HG02588 (cell line): Measurements from ENCODE around the gene SAP30BP.

Experiments used
- ATAC-seq: cut with Tn5 transposase; IDR thresholded peaks from one replicate; pipeline ENCODE4 v1.9.1; 2021; ENCODE audit warnings: mild to moderate bottlenecking, moderate library complexity; ENCODE audit not compliant: unreplicated experiment

The SAP30BP gene

DNA sequence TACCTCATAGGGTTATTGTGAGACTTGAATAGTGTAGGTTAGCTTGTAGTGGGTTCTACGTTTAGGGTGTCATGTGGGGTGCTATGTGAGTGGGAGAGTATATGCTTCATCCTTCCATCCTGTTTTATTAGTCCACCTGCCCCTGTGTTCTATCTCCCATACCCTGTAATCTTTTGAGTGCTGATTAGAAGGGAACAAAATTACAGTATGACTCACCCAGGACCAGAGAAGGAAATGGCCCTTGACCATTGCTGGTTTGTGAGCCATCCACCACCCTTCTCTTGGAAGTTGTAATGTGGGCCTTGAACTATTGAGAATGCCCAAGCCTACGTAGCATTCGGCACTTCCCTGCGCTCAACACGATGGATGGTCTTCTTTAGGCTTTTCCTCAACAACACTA lies 17.1 kb downstream of the SAP30BP start:
- ATAC-seq = no peak

DNA sequence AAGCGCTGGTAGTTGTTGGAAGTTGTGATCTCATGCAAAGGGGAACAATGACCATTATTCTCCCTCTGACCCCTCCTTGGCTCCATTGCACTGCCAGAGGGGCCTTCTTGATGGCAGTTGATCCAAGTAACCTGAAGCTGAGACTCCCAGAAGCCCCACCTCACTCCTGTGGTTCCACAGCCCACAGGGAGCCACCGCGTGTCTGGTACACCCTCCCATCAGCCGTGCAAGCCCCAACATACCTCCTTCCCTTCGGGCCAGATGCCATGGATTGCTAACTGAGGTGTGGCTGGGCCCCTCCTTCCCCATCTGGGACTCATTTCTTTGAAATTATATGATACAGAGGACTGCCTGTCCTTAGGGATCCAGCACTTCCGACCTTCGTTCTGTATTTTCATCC lies 17.8 kb downstream of the SAP30BP start:
- no peak for ATAC-seq

DNA sequence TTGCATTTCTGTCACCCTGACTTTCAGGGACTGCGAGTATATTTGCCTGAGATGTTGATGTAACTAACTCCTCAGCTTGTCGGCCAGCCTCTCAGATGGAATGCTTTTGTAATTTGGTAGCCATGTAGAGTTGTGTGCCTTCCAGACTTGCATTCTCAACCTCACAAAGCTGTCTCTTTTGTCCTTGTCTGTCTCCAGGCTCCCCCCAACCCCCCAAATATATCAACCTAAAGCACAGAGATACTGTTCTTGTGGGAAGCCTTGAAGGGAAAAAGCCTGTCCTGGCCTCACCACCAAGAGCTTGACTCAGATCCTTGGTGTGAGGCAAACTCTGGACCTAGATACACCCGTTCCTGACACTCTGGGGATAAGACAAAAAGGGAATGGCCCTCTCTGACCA lies 18.4 kb downstream of the SAP30BP start:
- ATAC-seq = no peak

DNA sequence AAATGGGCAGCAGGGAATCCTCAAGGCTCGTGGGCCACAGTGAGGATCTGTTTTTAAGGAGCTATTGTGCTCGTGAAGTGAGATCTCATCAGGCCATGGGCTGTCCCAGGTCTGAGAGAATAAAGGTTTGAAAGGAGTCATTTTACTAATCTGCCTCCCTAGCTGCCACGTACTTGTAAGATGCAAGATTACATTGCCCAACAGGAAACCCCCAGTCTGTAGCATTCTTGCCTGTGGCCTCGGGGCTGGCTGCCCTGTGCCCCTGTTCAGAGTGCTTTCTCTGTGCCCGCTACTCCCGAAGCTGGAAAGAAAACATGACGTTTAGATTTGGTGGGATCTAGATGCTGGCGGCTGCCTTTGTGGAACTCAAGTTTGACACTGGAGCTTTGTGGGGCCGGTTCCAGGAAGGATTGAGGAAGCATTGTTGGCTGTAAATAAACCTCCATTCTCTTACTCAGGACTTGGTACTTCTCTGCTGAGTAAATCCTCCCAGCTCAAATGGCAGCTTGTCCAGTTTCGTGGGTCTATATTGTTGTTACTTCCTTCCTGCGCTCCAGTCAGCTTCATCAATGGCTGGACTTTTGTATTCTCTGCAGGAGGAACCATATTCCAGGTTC lies 21.2 kb downstream of the SAP30BP start:
- no peak for ATAC-seq

DNA sequence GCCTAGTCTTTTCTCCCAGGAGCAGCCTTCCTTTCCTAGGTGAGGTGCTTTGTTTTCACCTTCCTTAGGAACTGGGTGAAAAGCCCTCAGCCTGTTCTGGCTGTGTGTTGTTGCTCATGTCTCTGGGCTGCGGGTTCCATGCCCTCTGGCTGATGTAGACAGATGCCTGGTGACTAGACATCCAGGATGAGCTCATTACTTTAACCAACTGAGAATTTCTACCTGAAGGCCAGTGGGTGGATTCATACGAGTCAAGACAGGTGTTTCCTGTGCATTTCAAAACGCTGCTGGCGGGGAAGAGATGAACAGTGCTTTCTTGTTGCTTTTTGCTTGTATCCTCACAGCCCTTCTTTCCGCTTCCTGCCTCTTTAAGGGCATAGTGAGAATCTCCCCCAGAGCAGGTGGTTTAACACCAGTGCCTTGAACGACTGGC lies 22.3 kb downstream of the SAP30BP start:
- ATAC-seq = no peak

DNA sequence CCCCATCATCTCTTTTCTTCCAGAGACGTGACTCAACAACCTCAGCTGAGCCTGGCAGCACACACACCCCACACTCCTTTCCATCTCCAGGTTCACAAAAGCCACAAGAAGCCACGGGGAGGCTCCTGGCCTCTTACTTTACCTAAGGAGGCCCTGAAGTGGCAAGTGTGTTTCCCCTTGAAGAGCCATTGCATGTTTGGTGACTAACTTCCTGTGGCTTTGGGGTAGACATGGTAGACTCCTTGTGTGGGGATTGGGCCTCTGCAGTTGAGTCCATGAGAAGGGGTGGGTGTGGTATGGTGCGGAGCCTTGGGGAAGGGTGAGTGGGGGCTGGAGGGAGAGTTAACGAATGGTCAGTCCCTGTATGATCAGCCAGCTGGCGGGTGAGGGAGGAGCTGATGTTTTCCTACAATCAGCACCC lies 24.2 kb downstream of the SAP30BP start:
- no peak for ATAC-seq

DNA sequence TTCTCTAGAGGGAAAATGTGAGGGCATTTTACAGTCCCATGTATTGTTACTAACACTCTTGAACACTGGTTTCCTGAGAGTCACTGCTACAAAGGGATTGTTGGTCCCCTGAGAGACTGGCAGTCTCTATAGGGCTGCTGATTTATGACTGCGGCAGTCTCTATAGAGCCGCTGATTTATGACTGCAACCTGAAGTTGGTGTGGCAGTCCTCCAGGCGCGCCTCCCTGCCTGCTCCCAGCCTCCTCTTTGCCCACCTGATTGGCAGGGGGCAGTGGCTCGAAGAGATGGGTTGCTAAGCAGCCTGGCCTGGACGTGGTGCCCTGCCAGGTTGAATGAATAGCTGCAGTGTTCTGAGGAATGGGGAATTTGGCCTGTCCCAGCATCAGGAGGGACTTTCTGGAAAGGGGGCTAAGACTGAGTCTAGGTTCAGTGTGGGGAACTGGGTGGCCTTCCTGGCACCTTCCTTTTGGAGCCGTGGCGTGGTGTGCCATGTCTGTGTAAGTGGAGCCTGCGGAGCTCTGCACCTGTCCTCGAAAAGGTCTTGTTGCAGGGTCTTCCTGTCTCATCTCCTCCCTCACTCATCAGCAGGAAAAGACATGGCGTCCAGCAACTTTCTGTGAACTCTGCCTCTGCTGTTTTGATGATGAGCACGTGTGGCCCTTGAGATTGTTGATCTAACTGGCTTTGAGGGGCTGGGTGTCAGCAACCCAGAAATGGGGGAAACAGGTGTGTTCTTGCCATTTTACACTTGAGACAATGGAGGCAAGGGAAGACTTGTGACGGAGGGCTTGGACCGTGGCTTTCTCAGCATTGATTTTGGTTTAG lies 24.9 kb downstream of the SAP30BP start:
- ATAC-seq = no peak

DNA sequence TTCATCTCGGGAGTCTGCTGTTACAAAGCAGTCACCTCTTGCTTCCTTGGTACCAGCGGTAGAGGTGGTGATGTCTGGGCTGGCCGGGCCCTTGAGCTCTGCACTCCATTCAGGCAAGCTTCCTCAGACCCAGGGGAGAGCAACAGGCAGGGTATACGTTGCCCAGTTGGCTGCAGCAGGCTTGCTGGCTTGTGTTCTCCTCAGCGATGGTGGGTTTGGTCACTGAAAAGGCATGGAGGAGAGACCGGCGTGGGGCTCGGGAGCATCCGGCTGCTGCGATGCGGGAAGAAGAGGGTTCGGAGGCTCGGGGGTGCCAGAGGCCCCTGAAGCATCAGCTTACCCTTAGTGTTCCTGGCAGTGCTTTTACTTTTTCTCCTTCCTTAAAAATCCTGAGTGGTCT lies 25.8 kb downstream of the SAP30BP start:
- ATAC-seq = no peak

DNA sequence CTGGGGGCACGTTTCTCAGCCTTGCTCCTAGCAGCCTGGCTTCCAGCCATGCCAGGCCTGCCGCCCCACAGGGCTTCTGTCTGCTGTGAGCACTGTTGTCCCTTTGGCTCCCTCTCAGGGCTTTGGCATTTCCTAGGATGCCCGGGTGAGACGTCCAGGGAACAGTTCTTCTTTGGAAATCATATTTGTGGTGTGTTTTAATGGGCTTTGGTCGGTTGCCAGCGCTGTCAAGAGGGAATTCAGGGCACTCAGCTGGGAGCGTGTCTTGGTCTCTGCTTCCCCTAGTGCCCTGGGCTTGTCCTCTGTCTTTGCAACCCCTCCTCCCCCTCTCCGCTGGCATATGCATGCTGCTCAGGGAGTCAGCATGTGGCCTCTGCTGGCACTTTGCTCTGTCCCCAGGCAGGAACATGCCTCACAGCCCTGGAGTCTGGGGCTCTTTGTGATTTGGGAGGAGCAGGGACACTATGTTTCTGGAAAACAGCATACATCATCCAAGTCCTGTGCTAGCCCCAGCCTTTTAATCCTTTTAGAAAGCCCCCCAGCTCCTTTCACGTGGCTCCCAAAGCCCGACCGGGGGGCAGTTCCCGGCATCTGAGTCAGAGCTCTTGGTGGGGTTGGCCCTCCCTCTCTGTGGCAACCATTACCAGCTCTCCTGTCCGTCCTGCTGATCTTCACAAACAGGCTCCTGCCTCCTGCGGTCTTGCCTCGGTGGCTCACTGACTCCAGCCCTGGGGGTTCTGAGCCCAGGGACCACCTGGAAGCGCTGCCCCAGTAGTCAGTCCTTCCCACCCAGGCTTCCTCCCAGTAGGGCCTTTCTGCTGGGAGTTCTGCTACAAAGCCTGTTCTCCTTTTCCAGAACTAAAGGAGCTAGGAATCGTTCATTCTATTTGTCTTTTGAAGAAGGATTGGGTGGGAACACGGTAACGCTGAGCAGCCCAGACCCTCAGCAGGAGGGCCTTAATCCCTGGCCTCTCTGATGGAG lies 26.7 kb downstream of the SAP30BP start:
- ATAC-seq = no peak

DNA sequence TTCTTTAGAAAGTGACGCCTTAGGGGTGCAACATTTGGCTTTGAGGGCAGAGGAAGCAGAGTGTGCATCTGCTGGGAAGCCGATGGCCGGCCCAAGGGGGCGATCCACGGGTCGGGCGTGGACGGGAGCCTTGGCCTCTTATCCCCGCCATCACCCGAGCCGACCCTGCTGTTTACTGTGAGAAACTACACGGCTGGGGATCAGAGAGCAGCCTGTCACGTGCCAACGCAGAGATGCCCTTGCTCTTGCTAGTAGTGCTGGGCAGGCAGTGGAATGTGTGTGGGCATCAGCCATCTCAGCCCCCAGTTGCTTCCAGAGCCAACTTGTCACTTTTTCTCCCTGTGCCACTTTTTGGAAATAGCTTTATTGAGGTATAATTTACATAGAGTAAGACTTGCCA lies 27.4 kb downstream of the SAP30BP start:
- ATAC-seq = no peak

DNA sequence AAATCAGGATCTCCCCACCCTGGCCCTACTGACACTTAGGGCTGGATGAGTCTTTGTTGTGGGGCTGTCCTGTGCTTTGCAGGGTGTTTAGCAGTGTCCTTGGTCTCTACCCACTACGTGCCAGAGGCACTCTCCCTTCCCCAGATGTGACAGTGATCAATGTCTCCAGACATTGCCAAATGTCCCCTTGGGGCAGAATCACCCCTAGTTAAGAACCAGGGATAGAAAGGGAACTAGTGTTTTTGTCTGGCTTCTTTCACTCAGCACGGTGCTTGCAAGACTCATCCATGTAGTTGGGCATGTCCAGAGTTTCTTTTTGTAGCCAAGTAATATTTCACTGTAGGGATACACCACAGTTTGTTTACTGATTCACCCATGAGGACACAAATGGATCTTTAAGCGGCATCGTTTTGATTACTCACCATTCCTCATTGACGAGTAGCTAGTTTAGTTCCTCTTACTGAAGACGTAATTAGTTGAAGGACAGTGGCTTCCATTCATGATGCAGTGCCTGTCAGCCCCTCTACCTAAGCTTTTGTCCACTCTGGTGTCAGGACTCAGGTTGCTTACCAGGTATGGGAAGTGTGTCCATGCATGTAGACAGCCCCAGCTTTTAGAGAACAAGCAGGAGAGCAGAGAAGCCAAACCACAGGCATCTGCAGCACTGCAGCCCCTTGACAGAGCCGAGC lies 28.1 kb downstream of the SAP30BP start:
- ATAC-seq = no peak

DNA sequence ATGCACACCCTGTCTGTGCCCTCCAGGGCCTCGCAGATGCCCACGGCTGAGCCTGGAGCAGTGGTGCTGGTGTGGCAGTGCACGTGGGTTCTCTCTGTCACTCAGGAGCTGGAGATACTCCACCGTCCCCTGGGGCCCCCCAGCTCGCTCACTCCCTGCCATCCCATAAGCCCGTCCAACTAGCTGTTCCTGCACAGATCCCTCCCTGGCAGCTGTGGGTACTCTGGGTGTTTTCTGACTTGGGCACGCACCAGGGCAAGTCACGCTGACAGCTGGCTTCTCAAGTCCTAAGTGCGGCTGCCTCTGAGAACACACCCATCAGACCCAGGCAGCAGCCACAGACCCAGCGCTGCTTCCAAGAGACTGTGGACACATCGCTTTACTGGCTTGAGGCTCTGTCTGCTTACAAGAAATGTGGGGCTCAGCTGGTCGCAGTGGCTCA lies 28.7 kb downstream of the SAP30BP start:
- no peak for ATAC-seq

DNA sequence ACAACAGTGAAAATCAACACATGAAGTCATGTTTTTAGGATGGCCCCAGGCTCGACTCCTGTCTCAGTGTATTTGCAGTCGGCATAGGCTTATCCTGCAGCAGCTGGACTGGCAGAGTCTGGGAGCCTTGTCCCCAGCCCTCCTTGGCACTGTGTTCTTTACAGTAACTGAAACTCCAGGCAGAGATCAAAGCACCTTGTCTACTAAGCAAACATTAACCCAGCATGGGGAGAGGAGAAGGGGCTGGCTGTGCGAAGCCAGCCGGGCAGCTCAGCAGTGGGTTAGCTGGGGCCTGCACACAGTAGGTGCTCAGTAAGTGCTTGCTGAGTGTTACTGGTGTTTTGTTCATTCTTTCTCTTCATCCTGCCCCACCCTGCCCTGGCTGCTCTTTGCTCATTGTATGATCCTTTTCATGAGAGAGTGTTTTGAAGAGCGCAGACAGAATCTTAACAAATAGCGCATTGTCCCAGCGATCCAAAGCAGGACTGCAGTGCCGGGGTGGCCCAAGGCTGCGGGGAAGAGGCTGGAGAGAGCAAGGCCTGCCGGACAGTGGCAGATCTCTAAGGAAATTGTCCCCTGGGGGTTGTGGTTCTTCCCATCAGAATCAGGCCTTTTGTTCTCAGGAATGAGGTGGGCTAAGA lies 30.6 kb downstream of the SAP30BP start:
- no peak for ATAC-seq

DNA sequence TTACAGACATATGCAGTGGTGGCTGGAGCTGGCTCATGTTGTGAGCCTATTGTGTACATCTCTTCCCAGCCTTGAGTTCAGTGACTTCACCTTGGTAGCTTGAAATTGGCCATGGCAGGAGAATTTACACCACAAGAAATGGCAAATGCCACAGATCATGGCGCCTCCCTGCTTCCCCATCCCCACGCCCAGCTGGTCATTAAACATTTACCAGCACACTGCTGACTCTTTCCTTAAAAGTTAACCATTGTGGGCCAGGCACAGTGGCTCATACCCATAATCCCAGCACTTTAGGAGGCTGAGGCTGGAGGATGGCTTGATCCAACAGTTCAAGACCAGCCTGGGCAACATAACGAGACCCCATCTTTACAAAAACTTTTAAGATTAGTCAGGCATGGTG lies 31.5 kb downstream of the SAP30BP start:
- no peak for ATAC-seq

DNA sequence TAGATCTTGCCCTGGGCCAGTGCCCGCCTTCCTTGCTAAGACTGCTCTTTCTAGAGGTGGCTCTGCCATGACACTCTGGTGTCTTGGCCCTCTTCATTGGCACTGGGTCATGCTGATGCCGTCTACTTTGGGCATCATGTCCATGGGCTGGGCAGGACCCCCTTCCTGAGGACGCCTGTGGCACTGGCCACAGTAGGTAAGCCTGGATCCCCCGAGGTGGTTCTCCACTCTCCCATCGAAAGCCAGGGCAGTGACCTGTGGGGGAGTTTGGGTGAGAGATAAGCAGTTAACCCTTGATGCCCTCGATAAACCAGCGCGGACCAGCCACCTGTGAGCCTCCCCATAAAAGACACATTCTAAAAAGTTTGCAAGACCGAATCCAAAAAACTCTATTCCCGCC lies 34.1 kb downstream of the SAP30BP start:
- ATAC-seq = no peak

DNA sequence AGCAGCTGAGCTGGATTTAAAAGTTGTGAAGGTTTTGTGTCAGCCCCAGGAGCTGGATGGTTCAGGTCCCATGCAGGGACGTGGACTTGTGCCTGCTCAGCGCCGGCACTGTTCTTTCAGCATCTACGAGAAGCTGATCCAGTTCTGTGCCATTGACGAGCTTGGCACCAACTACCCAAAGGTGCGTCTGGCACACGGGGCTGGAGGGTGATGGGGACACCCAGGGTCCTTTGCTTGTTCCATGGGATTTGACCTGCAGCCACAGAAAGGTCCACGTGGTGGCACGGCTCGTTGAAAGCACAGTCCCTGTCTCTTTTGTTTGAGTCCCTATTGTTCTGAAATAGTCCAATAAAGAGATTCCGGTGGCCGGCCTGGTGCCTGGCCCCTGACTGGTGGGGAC lies 36.1 kb downstream of the SAP30BP start:
- ATAC-seq = no peak

DNA sequence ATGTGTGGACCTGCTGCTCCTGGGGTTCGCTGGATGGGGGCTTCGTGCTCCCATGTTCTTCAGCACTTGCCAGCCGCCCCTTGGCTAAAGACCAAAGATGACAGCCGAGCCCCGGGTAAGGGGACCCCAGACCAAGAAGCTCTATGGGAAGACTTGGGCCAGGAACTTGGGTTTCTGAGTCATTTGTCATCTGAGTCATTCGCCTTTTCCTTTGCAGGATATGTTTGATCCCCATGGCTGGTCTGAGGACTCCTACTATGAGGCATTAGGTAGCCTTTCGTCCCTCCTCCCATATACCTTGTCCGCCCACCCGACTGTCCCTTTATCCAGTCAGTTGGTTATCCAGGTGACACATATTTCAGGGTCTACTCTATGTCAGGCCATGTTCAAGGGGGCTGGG lies 36.5 kb downstream of the SAP30BP start:
- ATAC-seq = no peak

DNA sequence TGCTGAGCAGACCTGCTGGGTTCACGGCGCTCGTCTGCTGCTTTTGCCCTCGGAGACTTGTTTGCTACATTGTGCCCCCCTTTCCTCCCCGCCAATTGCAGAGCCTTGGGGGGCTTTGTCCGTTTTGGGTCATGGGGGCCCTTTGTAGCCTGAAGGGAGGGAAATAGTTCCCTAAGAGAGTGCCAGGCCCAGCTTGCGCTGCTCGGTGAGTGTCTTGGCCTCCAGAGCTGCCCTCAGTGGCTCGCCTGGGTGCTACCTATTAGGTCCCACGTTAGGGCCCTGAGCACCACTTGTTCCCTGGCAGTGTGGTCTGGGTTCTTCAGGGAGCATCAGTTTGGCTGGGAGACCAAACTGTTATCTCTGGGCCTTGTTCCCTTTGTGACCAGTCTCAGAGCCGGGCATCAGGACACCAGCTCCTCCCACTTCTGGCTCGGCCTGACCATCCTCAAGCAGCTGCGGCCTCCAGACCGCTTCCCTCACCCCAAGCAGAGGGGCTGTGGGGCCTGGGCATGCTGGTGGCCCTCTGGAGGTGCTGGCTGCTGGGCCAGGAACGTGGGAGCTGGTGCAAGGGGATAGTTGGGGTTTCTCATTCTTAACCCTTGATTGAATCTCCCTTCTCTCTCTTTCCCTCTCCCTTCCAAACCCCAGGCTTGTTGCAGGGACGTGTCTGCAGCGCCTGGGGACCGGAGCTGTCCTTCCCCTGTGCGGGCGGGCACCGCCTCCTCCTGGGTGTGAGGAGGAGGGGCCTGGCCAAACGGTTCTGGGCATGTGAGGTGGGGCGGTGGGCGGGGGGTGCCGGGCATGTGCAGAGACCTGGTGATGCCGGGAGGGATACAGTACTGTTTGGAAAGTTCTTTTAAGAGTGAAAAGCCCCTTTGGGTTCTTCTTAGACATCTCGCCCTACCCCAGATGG lies 38.1 kb downstream of the SAP30BP start:
- no peak for ATAC-seq

DNA sequence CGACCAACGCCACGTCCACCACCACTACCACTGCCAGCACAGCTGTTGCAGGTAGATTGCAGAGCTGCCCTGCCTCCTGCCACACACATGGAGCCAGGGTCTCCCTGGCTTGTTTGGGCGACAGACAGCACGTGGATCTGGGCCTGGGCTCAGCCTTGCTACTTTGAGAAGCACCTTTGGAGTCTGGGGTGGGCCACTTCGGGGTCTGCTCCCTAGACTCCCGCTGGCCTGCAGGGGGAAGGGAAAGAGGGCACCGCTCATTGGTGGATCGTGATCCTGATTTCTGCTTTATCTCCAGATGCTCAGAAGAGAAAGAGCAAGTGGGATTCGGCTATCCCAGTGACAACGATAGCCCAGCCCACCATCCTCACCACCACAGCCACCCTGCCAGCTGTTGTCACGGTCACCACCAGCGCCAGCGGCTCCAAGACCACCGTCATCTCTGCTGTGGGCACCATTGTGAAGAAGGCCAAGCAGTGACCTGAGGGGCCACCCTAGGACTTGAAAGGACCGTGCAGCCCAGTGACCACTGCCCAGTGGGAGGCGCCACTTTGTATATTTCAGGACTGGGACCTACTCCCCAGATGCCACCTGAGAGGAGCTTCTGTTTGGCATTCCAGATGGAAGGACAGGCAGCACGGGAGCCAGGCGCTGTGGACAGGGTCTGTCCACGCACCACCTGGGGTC lies 39.0 kb downstream of the SAP30BP start:
- no peak for ATAC-seq
